ENCODE measurements around the gene ERH.
"Not testable (repeated sequence)": the region's sequence is repeated elsewhere in the genome, so short reads cannot be mapped to it uniquely, and the experiment has no call there.

ERH gene

DNA sequence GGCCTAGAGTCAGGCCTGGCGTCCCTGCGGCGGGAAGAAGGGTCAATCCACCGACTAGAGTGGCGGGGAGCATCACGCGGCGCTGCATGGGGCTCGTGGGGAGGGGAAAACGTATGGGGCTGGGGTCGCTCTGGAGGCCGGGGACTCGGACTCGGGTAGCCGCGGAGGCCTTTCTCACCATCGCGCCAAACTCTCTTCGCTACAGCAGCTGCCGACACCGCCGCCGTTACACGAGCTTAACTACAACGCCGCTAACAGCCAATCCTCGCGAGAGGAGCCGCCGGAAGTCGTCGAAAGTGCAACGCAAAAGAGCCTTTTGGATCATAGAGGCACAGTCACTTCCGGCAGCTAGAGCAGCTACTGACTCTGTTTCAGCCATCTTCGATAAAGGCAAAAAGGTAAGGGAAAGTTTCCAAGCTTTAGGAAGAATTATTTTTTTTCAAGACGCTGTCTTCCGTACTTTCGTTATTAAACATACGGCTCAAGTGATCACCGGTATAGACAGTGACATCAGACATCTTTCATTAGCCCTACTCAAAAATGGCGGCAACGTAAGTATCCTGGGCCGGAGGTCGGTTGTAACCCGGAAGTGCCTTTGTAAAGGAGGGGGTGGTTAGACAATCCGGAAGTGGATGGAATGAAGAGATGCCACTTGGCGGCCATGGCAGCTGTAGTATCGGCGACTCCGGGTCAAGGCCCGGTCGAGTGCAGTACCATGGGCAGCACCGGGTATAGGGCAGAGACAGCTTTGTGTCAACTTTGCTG lies at the start of gene ERH, which contains the start of gene SLC39A9:
TSS of gene ERH (minus strand) at position 247 of the 765 bp plus-strand sequence. CDS start at position 181, 66 bp downstream.
TSS of gene SLC39A9 (plus strand) at position 640 of the 765 bp plus-strand sequence. CDS start 678 bp downstream, outside the sequence.
- DNase-seq (ENCODE audit: low read depth), result peak; percentile 98

DNA sequence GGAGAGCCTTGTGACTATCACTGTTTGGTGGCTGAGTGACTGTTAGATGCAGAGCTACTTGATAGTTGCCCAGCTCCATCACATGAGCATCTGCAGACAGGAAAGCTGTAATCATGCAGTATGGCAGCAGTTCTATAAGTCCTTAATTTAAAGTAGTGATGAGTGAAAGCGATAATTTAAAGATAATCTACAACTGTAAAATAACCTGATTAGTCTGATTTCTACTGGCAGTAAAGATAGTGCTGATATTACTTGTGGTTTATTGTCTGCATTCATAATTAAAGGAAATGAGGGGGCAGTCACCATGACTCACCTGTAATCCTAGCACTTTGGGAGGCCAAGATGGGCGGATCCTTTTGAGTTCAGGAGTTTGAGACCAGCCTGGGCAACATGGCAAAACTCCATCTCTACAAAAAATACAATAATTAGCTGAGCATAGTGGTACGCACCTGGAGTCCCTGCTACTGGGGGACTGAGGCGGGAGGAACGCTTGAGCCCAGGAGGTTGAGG lies 45.3 kb upstream of the ERH start:
- peak; percentile 12 for DNase-seq (ENCODE audit: low read depth)

DNA sequence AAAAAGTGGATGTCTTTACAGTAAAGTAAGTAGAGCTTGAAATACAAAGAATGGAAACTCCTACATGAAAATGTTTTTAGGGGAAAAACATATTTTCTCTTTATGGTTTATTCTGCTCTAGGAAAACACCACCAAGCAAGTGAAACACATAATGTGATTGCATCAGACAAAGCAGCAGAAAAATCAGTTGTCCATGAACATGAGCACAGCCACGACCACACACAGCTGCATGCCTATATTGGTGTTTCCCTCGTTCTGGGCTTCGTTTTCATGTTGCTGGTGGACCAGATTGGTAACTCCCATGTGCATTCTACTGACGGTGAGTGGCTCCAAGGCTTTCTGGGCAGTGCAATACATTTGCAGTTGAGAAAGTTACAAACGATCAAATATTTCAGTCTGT lies 43.8 kb upstream of the ERH start:
- DNase-seq (ENCODE audit: low read depth), result no peak

DNA sequence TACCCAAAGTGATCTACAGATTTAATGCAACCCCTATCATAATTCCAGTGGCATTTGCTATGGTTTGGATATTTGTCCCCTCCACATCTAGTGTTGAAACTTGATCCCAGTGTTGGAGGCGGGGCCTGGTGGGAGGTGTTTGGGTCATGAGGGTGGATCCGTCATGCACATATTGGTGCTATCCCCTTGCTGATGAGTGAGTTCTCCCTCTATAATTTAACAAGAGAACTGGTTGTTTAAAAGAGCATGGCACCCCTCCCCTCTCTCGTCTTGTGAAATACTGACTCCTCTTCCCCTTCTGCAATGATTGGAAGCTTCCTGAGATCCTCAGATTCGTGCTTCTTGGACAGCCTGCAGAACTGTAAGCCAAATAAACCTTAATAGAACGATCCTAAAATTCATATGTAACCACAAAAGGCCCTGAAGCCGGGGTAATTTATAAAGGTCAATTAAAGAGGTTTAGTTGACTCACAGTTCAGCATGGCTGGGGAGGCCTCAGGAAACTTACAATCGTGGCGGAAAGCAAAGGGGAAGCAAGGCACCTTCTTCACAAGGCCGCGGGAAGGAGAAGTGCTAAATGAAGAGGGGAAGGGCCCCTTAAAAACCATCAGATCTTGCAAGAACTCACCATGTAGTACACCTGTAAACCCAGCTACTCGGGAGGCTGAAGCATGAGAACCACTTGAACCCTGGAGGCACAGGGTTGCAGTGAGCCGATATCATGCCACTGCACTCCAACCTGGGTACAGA lies 41.6 kb upstream of the ERH start:
- no peak for DNase-seq (ENCODE audit: low read depth)

DNA sequence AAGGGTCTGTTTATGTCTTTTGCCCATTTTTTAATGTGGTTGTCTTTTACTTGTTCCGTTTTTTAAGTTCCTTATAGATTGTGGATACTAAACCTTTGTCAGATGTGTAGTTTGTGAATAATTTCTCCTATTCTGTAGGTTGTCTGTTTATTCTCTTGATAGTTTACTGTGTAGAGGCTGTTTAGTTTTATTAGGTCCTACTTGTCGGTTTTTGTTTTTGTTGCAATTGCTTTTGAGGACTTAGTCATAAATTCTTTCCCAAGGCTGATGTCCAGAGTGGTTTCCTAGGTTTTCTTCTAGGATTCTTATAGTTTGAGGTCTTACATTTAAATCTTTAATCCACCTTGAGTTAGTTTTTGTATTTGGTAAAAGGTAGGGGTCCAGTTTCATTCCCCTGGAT lies 34.3 kb upstream of the ERH start:
- no peak for DNase-seq (ENCODE audit: low read depth)

DNA sequence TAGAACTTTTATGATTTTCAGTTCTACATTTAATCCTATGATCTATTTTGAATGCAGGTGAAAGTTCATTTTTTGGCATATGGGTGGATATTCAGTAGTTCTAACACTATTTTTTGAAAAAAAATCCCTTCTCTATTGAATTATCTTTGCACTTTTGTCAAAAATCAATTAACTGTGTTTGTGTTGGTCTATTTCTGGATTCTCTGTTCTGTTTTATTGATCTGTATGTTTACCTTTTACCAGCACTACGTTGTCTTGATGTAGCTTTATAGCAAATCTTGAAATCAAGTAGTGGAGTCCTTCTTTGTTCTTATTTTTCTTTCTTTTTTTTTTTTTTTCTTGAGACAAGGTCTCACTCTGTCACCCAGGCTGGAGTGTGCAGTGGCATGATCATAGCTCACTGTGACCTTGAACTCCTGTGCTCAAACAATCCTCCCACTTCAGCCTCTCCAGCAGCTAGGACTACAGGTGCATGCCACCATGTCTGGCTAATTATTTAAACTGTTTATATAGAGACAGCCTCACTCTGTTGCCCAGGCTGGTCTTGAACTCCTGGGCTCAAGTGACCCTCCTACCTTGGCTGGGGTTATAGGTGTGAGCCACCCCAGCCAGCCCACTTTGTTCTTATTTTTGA lies 32.3 kb upstream of the ERH start:
- DNase-seq (ENCODE audit: low read depth), result no peak

DNA sequence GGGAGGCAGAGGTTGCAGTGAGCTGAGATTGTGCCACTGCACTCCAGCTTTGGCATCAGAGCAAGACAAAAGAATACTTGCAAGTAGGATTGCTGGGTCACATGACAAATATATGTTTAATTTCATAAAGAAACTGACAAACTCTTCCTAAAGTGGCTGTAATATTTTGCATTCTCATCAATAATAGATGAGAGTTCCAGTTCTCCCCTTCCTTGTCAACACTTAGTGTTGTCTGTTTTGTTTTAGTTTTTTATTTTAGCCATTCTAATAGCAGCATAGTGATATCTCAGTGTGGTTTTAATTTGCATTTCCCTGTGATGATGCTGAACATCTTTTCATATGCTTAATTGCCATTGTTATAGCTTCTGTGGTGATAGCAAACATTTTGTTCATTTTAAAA lies 31.5 kb upstream of the ERH start:
- DNase-seq (ENCODE audit: low read depth), result no peak

DNA sequence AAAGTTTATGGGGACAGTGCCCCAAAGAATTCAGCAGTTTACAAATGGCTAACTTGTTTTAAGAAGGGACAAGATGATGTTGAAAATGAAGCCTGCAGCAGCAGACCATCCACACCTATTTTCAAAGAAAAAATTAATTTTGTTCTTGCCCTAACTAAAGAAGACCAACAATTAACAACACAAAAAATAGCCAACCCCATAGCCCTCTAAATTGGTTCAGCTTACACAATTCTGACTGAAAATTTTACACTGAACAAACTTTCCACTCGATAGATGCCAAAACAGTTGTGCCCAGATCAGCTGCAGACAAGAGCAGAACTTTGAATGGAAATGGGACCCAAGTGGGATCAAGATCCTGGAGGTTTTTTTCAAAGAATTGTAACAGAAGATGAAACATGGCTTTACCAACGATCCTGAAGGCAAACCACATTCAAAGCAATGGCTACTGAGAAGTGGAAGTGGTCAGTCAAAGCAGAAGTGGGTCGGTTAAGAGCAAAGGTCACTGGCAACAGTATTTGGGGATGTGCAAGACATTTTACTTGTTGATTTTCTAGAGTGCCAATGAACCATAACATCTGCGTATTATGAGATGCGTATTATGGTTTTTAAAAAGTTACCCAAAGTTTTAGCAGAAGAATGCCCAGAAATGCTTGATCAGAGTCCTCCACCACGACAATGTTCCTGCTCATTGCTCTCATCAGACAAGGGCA lies 30.3 kb upstream of the ERH start:
- no peak for DNase-seq (ENCODE audit: low read depth)

DNA sequence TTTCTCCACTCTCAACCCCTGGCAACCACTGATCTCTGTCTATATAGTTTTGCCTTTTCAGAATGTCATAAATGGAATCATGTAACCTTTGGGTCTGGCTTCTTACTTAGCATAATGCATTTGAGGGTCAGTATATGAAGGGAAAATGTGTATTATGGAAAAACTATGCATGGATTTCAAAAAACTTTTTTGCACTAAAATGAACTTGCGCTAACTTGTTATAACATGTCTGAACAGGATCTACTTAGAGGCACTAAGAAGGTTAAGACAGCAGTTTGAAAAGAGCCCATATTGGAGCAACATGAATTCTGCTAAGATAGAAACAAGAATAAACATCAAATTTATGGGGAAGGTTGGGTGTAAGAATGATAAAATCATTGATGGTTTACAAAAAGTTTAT lies 29.5 kb upstream of the ERH start:
- DNase-seq (ENCODE audit: low read depth), result no peak

DNA sequence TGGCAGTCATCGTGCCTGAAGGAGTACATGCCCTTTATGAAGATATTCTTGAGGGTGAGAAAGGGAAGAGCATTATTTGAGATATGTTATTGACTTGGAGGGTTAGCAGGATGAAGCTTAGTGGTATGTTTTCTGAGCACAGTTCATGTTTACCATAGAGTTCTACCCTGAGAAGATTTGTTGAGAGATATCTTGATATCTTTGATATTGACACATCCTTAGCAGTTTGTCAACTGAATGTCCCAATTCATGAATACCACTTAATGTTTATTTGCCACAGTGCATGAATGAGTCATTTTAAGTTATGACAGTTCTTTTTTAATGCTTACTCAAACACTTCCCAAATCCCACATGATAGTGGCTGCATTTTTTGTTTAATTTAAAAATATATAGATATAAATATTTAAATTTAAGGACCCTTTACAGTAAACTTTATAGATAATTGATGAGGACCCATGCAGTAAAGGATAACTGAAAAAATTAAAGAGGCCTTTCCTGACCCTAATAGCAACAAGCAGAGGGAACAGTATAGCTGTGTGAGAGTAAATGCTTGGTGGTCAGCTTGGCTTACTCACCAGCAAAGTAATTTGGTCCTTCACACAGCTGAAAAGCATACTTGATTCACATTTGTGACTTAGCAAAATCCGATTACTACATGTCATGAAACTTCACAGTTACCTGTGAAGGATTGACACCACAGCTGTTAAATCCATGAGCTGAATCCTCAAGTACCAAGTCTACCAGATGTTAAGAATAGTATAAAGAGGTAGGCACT lies 26.2 kb upstream of the ERH start:
- peak; percentile 40 for DNase-seq (ENCODE audit: low read depth)

DNA sequence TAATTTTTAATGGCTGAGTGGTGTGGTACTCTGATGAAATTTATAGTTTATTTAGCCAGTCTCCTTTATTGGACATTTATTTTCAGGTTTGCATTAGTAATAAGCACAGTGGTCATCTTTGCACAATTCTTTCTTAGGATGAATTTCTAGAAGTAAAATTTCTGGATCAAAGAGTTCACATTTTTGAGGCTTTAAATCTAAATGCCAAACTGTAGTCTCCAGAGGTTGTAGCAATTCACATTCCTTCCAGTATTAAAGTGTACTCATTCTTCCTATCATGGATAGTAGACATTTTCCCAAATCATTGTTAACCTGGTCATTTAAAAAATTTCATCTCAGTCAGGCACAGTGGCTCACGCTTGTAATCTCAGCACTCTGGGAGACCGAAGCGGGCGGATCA lies 25.2 kb upstream of the ERH start:
- no peak for DNase-seq (ENCODE audit: low read depth)

DNA sequence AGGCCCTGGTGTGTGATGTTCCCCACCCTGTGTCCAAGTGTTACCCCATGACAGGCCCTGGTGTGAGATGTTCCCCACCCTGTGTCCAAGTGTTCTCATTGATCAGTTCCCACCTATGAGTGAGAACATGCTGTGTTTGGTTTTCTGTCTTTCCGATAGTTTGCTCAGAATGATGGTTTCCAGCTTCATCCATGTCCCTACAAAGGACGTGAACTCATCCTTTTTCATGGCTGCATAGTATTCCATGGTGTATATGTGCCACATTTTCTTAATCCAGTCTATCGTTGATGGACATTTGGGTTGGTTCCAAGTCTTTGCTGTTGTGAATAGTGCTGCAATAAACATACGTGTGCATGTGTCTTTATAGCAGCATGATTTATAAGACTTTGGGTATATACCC lies 18.0 kb upstream of the ERH start:
- DNase-seq (ENCODE audit: low read depth), result not testable (repeated sequence)

DNA sequence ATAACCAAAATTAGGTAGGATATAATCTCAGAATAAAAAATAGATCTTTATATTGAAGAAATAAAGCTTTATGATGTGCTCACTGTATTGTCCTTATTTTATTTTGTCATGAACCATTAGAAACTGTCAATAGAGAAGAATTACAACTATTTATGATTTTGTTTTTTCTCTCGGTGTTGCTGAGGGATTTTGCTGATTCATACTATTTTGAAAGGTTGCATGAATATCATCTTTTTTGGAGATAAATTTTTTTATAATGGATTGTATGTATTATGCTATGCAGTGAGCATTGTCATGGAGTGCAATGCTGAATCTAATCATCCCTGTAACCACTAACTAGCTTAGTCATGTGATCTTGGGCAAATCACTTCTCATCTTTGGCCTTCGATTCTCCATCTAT lies 15.4 kb upstream of the ERH start:
- no peak for DNase-seq (ENCODE audit: low read depth)

DNA sequence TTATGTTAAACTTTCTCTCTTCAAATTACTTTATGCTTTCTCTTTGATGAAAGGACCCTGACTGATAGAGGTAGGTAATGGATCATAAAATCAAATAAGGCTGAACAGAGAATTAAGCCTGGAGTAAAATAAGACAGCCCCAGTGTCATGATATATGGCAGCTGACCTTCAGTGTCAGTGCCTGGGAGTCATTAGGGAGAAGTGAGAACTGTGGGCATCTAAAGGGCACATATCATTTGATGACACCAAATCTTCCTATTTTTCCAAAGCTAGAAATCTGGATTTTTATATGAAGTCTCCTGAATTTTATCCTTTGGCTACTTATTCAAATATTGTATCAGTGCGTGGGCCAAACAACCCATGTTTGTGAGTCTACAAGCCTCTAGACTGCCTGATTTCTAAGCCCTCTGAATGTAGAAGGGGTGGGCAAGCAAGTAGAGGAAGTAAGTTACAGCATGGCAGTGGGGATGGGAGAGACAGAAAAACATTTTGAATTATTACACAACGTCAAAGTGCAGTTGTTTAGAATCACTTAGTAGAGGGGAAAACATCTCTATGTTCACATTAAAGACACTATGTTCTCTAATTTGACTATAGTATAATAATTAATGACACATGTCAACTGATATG lies 10.3 kb upstream of the ERH start:
- no peak for DNase-seq (ENCODE audit: low read depth)

DNA sequence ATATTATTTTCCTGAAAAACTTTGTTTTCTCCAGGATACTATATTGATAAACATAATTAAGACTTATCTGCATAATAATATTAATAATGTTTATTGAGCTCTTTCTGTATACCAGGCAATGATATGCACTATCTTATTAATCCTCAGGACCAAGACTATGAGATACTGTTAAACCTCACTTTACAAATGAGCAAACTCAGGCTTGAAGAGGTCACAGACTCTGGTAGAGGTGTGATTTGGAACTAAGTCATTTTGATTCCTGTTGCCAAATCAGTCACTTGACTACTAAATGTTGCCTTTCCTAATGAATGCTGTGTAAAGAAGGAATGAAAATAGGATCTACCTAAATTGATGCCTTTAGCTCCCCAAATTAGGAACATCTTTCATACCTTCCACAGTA lies 7.7 kb upstream of the ERH start:
- DNase-seq (ENCODE audit: low read depth), result no peak

DNA sequence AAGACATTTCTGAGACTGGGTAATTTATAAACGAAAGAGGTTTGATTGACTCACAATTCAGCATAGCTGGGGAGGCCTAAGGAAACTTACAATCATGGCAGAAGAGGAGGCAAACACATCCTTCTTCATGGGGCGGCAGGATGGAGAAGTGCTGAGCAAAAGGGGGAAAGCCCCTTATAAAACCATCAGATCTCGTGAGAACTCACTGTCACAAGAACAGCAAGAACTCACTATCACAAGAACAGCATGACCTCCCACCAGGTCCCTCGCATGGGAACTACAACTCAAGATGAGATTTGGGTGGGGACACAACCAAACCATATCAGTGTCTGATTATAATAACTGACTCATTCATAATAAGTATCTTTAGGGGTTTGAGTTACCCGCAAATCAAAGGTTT lies 6.8 kb upstream of the ERH start:
- DNase-seq (ENCODE audit: low read depth), result no peak

DNA sequence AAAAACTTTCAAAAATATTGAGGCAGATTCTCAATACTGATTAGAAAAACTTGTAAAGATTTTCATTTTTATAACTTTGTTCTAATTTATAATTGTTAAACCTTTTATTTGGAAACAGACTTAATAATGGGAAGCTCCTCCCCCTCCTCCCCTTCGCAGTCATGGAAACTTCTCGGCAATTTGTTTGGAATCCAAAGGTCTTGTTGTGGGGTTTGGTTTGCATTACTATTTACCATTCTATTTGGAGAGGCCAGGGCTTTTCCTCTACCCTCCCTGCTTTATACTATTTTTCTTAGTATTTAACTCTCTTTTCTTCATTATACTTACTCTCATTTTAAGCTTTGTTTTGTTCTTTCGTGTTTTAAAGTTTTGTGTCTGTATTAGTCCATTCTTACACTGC lies 6.4 kb upstream of the ERH start:
- DNase-seq (ENCODE audit: low read depth), result no peak

DNA sequence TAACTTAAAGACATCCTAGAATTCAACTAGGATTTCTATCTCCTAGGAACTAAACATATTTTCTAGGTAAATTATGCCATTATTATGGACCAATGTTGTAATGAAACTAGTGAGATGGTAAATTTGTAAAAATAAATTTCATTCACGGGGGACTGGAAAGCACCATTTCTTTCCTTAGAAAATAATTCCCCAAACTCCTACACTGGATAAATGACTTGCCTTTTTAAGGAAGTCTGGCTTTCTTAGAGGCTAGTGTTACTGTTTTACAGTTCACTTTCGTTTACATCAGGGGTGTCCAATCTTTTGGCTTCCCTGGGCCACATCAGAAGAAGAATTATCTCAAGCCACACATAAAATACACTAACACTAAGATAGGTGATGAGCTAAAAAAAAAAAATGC lies 3.7 kb upstream of the ERH start:
- no peak for DNase-seq (ENCODE audit: low read depth)

DNA sequence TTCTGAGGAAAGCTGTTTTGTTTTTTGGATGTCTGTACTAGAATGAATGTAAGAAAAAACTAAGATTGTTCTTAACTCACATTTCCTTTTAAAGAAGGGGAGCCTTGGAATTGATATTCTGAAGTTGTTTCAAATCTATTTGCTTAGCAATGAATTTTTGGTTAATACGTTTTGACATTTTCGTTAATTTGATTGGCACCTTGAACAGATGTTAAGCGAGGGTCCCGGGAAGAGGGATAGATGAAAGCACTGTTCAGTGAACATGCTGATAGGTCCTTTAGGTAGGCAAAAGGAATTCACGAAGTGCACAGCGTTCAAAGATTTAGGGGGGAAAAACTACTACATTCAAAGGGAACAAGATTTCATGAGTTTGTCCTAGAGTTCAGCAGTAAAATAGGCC lies 2.1 kb upstream of the ERH start:
- no peak for DNase-seq (ENCODE audit: low read depth)

DNA sequence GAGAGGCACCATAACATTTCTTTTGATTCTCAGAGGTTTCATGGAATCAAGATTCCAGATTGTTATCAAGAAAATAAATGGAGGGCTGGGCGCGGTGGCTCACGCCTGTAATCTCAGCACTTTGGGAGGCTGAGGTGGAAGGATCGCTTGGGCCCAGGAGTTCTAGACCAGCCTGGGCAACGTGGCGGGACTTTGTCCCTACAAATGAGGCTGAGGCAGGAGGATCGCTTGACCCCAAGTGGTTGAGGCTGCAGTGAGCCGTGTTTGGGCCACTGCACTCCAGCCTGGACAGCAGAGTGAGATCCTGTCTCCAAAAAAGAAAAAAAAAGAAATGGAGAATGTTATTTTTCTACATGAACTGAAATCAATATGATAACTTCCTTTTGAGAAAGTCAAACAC lies 1.7 kb upstream of the ERH start:
- DNase-seq (ENCODE audit: low read depth), result no peak

DNA sequence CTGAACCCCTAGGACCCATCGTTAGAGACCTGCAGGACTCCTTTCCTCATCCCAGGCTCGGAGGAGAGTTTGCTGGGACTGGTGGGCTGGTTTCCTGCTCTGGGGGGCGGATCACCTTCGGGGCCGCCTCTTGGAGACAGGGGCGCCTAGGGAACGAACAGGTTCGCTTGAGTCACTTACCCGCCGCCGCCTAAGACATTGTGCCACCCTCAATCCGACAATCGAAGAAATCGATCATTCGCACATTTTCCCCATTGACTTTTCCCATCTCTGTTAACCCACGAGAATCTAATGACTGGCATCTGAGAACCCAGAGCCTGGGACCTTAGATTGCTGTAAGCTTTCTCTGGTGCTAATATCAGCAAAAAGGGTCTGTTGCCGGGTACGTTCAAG lies 715 bp upstream of the ERH start:
- DNase-seq (ENCODE audit: low read depth), result no peak

All from ELR (cell line).